ENCODE results near the gene SARS2.
"Not testable (repeated sequence)": the region's sequence is repeated elsewhere in the genome, so short reads cannot be mapped to it uniquely, and the experiment has no call there.

The SARS2 gene

GRCh38 chr19:38889803-38890202 is 40.8 kb downstream of the SARS2 start:
- DNase-seq = no peak

DNA sequence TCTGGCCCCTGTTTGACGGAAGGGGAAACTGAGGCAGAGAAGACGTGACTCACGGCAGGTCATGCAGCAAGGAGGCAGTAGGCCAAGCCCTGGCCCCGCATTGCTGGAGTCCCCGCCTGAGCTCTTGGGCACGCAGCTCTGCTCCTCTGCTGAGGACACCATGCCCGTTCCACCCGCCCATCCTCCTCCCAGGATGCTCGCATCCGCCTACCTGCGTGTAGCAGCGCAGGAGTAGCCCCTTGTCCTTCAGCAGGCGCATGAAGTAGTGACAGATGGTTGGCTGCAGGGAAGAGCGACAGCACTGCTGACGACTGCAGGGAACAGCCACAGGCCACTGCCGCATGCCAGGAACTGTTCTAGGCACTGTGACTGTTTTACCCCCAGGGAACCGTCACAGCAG is 41.7 kb downstream of the SARS2 start:
- no peak for DNase-seq

DNA sequence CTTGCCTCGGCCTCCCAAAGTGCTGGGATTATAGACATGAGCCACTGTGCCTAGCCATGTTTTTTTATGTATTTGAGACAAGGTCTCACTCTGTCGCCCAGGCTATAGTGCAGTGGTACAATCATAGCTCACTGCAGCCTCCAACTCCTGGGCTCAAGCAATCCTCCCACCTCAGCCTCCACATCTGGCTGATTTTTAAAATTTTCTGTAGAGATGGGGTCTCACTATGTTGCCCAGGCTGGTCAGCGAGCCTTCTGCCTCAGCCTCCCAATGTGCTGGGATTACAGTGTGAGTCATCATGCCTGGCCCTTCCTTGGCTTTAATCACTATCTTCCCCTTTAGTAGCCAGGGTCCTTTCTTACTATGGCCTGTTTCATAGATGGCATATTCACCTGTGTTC is 45.9 kb downstream of the SARS2 start:
- not testable (repeated sequence) for DNase-seq

DNA sequence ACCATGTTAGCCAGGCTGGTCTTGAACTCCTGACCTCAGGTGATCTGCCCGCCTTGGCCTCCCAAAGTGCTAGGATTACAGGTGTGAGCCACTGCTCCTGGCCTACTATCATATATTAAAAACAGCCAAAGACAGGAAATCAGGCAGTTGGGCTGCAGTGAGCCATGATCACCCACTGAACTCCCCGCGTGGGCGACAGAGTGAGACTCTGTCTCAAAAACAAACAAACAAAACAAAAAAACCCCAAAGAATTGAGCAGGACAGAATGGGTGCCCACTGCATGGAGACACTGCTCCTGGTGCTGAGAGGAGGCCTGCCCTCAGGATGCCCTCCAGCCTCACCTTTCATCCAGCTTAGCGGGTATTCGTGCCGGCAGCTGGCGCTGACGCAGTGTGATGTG is 47.3 kb downstream of the SARS2 start:
- no peak for DNase-seq

DNA sequence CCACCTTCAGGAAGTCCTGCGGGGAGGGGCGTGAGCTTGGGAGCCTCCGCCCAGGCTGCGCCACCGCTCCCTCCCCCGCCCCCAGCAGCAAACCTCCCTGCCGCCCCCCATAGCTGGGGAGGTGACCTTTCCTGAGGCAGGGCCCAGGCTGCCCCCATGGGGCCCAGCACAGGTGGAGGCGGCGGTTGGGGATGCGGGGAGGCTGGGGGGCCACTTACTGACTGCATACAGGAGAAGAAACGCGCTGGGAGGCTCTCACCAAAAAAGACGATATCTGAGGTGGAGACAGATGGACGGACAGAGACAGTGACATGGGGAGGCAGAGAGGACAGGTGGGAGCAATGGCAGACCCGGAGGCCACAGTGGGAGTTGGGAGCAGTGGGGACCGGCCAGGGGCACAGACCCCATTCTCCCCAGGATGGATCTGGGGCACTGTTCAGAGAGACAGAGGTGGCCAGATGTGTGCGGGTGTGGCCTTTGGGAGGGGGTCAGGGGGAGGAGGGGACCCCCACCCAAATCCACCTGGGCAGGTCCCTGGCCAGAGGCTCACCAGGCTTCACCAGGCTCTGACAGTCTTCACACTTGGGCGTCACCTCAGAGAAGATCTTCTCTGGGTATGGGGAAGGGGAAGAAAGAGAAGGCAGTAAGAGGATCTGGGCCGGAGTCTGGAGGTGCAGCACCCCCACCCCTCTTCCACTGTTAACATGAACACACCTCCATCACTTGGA is 49.5 kb downstream of the SARS2 start:
- no peak for DNase-seq

DNA sequence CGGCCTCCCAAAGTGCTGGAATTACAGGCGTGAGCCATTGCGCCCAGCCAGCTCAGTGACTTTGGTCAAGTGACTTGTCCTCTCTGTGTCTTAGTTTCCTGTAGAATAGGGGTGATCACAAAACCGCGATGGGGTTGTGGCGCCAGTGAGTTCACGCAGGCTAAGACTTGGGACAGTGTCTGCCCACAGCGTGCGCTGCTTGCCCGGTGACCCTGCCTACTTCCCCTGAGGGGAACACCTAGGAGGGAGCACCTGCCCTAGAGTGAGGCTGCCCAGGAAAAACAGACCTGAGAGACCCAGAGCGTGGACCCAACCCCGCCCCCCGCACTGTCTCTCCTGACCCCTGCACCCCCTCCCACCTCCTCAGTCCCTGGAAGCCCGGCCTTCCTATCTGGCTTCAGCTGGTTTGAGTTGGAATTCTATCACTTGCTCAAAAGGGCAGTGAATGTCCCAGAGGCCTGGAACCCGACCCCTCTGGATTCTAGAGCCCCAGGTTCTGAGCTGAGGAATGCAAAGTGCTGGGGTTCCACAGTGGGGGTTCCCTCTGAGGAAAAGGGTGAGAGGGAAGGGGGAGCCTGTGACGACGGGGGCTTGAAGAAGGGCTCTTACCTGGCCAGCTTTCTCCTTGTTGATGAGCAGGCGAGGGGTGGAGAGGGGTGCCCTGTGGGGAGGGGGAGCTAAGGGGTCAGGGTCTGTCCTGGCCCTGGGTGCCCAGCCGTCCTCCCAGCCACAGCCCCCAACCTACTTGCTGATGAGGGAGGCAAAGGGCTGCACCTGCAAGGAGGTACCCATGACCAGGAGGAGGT is 50.3 kb downstream of the SARS2 start:
- no peak for DNase-seq

DNA sequence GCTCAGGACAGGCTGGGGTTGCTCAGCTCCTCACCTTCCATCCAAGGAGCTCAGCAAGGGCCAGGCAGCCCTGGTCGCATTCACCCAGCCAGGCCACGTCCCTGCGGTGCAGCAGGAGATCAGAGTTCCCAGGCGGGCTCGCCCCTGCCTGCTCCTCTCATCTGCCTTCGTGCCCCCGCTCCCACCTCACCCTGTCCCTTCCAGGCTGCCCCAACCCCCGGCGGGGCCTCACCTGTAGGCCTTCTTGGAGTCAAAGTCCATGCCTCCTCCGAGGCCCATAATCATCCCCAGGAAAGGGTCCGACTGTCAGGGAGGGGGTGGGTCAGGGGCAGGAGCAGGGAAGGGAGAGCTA is 51.2 kb downstream of the SARS2 start:
- no peak for DNase-seq

DNA sequence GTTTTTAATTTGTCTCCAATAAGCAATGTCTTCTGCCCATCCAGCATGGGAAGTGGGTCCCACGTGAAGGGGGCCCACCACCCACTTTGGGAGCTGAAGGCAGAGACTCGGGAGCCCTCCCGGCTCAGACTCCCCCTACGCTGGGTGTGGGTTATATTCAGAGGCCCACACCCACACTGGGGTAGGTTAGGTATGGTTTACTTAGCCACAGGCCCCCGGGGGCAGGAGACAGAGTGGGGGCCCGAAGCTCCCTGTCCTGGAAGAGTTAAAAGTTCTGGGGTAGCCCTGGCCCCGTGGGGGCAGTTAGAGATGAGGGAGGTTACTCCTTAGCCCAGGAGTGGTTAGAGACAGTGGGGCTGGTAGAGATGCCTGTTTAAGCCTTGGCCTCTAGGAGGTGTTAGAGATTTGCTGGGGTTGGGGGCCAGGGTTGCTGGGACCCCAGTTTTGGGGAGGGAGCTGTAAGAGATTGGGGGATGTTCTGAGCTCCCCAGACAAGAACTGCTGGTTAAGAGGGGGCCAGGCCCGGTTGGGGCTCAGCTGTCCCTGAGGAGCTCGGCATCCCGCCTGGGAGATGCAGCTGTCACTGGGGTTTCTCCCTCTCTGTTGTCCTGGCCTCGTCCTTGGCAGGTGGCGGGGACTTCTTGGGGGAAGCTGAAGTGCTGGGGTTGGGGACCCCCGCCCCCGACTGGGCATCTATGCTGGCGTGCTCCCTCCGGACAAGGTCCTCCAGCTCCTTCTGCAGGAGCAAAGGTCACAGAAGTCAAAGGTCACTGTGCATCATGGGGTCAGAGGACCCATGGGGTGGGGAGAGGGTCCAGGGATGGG is 51.8 kb downstream of the SARS2 start:
- no peak for DNase-seq

DNA sequence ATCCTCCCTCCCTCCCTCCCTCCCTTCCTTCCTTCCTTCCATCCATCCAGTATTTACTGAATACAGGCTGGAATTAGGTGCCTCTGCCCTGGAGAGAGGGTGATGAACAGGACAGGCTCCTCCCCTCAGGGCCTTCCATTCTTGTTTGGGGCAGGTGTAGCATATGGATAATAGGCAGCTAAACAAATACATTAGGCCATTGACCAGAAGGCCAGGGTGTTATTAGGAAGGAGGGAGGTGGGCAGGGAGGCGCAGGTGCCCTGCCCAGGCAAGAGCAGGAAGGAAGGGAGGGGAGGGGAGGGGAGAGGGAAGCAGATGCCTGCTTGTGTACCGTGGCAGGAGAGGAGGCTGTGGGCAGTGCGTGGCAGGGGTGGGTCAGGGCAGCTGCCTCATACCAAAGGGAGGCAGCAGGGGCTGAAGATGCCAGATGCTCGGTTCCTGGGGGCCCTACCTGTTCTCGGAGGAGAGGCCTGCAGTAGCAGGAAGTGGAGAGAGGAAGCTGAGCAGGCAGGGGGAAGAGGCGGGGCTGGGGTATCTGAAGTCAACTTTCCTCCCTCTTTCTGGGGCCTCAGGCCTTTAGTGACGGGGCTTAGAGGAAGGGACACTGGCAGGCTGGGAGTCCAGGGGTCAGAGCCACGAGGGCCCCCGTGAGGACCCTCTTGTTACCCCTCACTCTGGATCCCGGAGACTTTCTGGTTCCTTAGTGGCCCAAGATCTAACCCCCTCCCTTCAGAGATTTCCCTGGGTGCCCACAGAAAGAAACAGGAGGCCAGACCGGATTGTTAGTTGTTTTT is 52.6 kb downstream of the SARS2 start, which contains the start of gene RINL:
Gene RINL (minus strand): TSS at position 495 of the 794 bp plus-strand sequence. CDS start 1,533 bp downstream, outside the sequence.
- DNase-seq = peak; percentile 18 to 99 (median 95)

GRCh38 chr19:38875656-38876395 is 54.7 kb downstream of the SARS2 start:
- peak in 1 of 3 experiments; percentile 12 for DNase-seq

- DNase-seq = peak in 1 of 3 experiments; percentile 4
Measured at GRCh38 chr19:38873400-38873799, 57.2 kb downstream of the SARS2 start.

- no peak for DNase-seq
Measured at GRCh38 chr19:38870612-38871011, 60.0 kb downstream of the SARS2 start.

GRCh38 chr19:38869836-38870607 is 60.5 kb downstream of the SARS2 start:
- peak in 1 of 3 experiments; percentile 53 for DNase-seq

DNA sequence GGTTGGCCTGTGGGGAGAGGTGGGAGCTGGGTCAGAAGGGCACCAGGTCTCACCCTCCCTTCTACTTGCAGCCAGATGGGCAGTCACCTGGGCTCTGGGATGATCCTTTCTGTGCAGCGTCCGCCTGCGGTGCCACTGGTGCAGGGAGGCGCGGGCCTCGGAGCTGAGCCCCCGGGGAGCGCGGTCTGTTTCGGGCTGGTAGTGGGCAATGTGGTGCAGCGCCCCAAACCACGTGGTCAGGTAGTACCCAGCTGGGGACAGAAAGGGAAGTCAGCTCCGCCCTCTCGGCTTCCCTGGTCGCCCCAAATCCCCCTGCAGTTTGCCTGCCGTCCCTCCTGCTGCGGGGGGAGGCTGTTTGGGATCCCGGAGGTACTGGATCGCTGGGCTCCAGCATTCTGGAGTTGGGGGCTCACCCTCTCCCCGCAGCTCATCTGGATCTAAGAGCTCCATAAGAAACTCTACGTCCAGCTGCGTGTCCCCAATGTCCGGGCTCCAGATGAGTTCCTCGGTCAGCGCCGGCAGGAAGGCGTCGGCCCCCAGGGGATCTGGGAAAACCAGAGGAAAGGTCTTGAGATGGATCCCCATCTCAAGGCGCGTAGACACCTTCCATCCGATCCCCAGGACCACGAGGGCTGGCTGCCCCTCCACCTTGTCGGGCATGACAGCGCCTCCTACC is 61.3 kb downstream of the SARS2 start:
- no peak for DNase-seq

- DNase-seq = no peak
Measured at GRCh38 chr19:38868551-38868950, 62.0 kb downstream of the SARS2 start.

DNA sequence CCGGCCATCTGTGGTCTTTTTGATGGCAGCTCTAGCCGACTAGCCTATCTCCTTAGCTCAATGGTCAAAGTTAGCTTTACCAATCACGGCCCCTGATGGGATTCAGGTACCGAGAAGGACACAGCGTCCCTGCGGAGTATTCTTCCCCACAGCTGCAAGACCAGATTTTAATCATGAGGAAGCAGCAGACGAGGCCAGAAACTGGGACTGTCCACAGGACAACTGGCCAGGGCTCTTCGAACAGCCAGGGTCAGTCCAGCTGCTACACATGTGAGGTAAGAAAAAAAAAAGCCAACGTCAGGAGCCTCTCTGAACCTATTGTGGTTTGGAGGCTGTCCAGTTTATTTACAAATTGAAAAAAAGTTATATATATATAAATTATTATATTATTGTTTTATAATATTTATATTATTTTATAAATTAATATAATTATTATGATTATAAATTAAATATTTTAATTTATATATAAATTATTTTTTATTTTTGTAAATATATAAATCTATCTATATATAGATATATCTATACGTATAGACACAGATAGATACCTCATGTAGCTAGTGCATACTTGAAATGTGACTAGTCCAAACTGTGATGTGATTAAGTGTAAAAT is 63.3 kb downstream of the SARS2 start:
- DNase-seq = no peak

Data from NCI-H1417 (cell line).